PFSK-1 (cell line): ENCODE data around the gene CD37.

Source experiments
- FOXP2 ChIP-seq: optimal IDR thresholded peaks from 2 replicates; pipeline ENCODE3; 2011; ENCODE audit warnings: borderline replicate concordance, control low read depth, inconsistent platforms; ENCODE audit not compliant: insufficient read depth; ENCODE audit errors: extremely low read length, extremely low read depth
- SIN3A ChIP-seq: IDR thresholded peaks from 2 replicates; pipeline ENCODE4 v1.6.1; 2012; ENCODE audit warnings: mild to moderate bottlenecking, low read length, moderate library complexity, borderline replicate concordance; ENCODE audit not compliant: insufficient read depth

GRCh38 chr19:49331616-49332055 lies 3.6 kb upstream of the CD37 start:
- no peak for TF ChIP-seq FOXP2
- TF ChIP-seq SIN3A, result no peak
